Activated CD4-positive, alpha-beta T cell treated with anti-CD3 and anti-CD28 coated beads for 4 hours (primary cell): Measurements from ENCODE around the gene PLA2G2F.
"Not testable (repeated sequence)": the region's sequence is repeated elsewhere in the genome, so short reads cannot be mapped to it uniquely, and the experiment has no call there.

Experiments used
- DNase-seq, 2 donors: peaks; one replicate each; pipeline ENCODE4 v3.0.0-alpha.2; 2020

Gene PLA2G2F

GRCh38 chr1:20115479-20115878 is 23.6 kb upstream of the PLA2G2F start:
- DNase-seq: no peak

DNA sequence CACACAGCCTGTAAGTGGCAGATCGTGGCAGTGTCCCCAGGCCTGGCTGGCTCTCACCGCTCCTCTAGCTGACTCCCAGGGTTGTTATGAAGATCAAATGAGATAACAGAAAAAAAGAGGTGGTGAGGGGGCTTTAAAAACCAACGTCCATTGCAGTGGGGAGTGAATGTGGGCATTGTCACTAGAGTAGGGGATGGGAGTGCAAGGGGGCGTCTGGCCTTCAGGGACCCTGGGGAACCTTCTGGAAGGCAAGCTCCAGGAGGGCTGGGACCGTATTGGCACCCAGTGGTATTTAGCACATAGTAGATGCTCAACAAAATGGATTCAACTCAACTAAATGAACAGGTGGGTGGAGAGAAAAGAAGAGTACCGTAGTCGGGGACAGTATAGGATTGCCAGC is 23.2 kb upstream of the PLA2G2F start:
- DNase-seq: no peak

DNA sequence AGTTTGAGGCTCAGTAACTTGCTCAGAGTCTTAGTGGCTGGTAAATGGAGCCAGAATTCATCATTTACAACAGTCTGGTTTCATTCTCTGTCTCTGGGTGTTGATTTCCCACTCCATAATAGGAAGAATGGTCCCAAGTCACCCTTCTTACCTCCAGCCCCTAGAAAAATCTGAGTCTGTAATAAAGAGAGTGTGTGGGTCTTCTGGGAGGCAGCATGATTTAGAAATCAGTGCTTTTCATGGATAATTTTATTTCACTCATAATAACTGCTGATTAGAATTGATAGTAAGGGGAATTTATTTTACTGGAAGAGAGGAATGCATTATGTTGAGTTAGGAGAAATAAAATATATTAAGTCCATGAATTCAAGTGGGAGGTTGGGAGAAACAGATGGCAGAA is 21.9 kb upstream of the PLA2G2F start:
- no peak for DNase-seq

DNA sequence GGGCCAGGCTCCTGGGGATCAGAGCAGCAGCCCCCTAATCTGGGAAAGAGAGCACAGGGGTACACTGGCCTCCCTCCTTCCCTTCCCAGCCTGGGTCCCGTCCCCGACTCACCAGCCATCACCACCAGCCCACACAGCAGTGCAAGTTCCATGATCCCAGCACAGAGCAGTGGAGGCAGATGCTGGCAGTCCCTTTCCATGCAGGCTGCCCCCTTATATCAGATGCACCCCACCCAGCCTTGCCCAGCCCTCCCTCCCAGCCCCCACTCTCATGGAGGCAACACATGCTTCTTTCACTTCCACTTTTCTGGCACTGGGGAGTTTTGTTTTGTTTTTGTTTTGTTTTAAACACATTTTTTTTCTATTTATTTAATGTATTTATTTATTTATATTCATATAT is 19.8 kb upstream of the PLA2G2F start, which contains the start of gene PLA2G2D:
Gene PLA2G2D (minus strand): TSS at position 190 of the 400 bp plus-strand sequence. CDS start 38 bp downstream, at position 152.
- no peak for DNase-seq

- DNase-seq: no peak
Measured at GRCh38 chr1:20120796-20121195, 18.3 kb upstream of the PLA2G2F start.

GRCh38 chr1:20123722-20124455 is 15.2 kb upstream of the PLA2G2F start:
- no peak for DNase-seq

DNA sequence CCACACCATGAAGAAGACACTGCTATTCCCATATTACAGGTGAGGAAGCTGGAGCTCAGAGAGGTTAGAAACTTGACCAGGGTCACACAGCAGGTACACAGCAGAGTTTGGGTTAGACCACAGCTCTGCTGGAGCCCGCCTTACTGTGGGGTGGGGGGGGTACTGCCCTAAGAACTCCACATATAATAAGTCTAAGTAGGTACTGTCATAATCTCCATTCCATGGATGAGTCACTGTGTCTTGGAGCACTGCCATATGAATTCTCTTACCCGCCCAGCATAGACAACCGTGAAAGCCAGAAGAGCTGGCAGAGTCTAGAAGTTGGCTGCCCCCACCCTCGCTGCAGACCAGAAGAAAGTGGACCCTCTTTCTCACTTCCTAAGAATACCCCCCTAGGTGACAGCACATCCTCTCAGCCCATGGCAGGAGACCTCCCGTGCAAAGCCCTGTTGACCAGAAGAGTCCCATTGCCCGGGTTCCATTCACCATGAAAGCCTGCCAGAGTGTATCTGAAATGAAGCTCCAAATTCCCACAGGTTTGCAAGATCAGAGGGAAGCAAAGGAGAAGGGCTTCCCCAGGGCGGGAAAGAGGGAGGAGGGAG is 14.6 kb upstream of the PLA2G2F start:
- no peak for DNase-seq

GRCh38 chr1:20125100-20125499 is 14.0 kb upstream of the PLA2G2F start:
- DNase-seq: no peak

- DNase-seq: no peak
Measured at GRCh38 chr1:20126041-20126805, 12.9 kb upstream of the PLA2G2F start.

GRCh38 chr1:20126806-20127440 is 12.2 kb upstream of the PLA2G2F start:
- DNase-seq: no peak

- DNase-seq: not testable (repeated sequence)
Measured at GRCh38 chr1:20130518-20130917, 8.6 kb upstream of the PLA2G2F start.

GRCh38 chr1:20134995-20135394 is 4.1 kb upstream of the PLA2G2F start:
- DNase-seq: no peak

DNA sequence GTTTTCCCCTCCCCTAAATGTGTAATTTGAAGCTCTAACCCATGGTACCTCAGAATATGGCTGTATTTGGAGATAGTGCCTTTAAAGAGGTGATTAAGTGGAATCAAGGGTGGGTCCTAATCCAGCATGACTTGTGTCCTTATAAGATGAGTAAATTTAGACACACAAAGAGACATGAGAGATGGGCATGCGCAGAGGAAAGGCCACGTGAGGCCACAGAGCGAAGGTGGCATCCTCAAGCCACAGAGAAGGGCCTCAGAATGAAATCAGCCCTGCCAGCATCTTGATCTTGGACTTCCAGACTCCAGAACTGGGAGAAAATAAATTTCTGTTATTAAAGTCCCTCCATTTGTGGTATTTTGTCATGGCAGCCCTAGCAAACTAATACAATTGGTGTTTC is 2.9 kb upstream of the PLA2G2F start:
- no peak for DNase-seq

- no peak for DNase-seq
Measured at GRCh38 chr1:20137055-20137454, 2.1 kb upstream of the PLA2G2F start.

GRCh38 chr1:20137604-20138003 is 1.5 kb upstream of the PLA2G2F start:
- DNase-seq: no peak

DNA sequence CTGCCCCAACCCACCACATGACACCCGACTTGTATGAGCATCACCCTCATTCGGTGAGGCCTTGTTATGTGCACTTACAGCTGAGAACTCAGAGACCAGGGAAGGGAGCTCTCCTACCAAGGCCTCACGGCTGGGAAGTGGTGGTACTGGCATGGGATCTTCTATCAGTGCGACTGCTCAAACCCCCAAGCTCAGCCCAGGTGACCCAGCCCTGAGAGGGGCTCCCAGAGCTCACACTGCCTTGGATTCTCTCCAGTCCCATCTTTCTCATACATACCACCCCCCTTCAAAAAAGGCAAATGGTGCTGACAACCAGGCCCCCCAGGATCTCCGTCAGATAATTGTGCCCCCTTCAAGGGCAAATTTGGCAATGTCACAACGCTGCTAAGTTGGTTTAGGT is 777 bp upstream of the PLA2G2F start:
- DNase-seq: no peak

GRCh38 chr1:20139776-20140612 is 871 bp downstream of the PLA2G2F start:
- DNase-seq: no peak

DNA sequence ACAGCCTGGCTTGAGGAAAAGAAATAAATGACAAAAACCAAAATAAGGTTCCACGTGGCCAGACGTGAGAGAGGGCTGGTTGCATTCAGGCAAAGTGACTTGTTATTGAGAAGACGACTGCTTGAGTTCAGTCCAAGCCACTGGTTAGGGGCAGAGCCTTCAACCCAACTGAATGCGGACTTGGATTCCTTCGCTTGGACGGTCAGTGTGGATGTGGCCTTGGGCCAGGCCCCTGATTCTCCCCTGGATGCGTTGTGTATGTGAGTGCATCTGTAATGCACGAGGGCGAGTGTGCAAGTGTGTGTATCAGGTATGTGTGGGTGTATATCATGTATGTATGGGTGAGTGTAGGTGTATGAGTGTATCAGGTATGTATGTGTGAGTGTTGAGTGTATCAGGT is 1.9 kb downstream of the PLA2G2F start:
- no peak for DNase-seq

DNA sequence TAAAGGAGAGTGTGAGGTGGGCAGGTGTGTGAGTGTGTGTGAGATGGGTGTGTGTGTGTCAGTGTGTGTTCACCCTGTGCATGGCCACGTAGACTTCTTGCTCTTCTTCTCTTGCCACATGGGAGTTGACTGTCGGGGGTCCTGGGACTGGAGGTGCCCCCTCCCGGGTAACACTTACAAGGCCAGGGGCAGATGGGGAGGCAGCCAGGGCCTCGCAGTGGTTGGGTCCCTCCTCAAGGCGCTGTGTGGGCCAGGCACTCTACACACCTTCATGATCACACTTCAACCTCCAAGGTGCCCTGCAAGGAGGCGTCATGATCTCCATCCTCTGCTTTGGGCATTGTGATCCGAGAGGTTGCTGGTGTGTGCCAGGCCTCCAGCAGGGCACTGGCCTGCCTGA is 2.3 kb downstream of the PLA2G2F start:
- DNase-seq: no peak

DNA sequence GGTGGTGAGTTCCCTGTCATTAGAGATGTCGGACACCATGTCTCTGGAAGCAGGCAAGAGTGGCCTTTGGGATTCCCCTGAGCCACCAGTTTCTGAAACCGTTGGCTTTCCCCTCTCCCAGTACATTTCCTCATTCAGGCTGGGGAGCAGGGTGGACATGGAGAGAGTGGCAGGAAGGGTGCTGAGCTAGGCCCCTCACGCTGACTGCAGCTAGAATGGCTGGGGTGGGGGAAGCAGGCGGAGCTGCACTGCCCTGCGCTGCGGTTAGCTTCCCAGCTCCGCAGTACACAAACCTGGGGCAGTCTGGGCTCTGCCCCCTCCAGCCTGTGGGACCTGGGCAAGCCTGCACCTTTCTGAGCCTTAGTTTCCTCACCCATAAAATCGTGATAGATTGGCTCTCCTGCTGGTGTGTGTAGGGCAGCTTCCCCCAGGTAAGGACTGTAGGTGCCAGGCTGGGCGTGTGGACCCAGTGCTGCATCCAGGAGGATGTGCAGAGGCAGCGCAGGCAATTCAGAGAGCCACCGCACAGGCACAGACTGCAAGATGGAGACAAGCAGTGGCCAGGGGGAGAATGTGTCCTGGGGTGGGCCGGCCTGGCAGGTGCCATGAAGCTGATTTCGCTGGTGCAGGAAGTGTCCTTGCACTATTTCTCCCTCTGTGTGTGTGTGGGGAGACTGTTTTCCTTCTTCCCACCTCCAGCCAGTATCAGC is 3.0 kb downstream of the PLA2G2F start:
- DNase-seq: no peak

GRCh38 chr1:20143318-20143717 is 4.2 kb downstream of the PLA2G2F start:
- no peak for DNase-seq
